Astrocyte of the cerebellum (primary cell): ENCODE results near the gene BTNL2.
"Not testable (repeated sequence)": the region's sequence is repeated elsewhere in the genome, so short reads cannot be mapped to it uniquely, and the experiment has no call there.

ENCODE experiments used
- DNase-seq: peaks from one replicate; pipeline ENCODE4 v3.0.0-alpha.2; 2011; ENCODE audit warnings: low read depth
- H3K4me3 ChIP-seq: 2 replicates; pipeline ENCODE4 v1.5.1; 2011; ENCODE audit warnings: mild to moderate bottlenecking, low read depth, low read length, moderate library complexity
- CTCF ChIP-seq: IDR thresholded peaks from 2 replicates; pipeline ENCODE4 v1.5.1; 2012; ENCODE audit warnings: low read length, low read depth, moderate library complexity, mild to moderate bottlenecking; ENCODE audit errors: missing control alignments
- in situ Hi-C: cut with HindIII; loops from 2 replicates; pipeline ENCODE4 v1.10.0; 2017; ENCODE audit warnings: low sequenced_read_pairs

The BTNL2 gene

DNA sequence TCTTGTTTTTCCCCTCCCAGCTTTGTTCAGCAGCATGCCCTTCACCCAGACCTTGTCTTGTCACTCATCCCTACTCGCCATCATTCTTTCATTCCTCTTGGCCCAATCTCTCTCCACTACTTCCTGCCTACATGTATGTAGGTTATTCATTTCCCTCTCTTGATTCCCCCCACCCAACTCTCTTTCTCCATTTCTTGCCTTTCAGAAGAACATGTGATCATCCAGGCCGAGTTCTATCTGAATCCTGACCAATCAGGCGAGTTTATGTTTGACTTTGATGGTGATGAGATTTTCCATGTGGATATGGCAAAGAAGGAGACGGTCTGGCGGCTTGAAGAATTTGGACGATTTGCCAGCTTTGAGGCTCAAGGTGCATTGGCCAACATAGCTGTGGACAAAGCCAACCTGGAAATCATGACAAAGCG lies 35.3 kb upstream of the BTNL2 start:
- in situ Hi-C loops = no loop called here

GRCh38 chr6:32439602-32440214 lies 32.7 kb upstream of the BTNL2 start, which contains the start of gene HLA-DRA:
Gene HLA-DRA (plus strand): TSS chr6:32439887. CDS start chr6:32439951, 64 bp downstream.
- in situ Hi-C loops = loop anchor here (5.0 kb wide), 1 partner anchor 303 kb away; the partner anchor contains the start of gene HLA-DQA2
- no peak within 1 kb of the TSS for H3K4me3 ChIP-seq
- DNase-seq = peak; percentile 31
- TF ChIP-seq CTCF = no peak

More for the DNA sequence above, 35.3 kb upstream of the BTNL2 start:
- no peak for TF ChIP-seq CTCF
- DNase-seq = no peak
- no peak overlapping the region for H3K4me3 ChIP-seq

DNA sequence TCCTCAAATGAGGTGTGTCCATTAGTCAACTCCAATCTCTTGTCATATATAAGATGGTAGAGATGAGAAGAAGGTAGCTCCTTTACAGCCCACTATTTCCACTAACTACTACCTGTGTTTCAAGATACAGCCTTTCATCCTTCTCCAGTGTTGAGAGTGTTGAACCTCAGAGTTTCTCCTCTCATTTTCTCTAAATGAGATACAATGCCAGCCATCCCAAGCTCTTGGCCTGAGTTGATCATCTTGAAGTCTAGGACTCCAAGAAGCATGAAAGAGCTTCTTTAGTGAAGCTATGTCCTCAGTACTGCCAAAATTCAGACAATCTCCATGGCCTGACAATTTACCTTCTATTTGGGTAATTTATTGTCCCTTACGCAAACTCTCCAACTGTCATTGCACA lies 32.2 kb upstream of the BTNL2 start:
- no peak overlapping the region for H3K4me3 ChIP-seq
- TF ChIP-seq CTCF = no peak
- no peak for DNase-seq
- in situ Hi-C loops = loop anchor here (5.0 kb wide), 1 partner anchor 303 kb away; the partner anchor contains the start of gene HLA-DQA2

GRCh38 chr6:32436995-32437836 lies 30.2 kb upstream of the BTNL2 start:
- in situ Hi-C loops = loop anchor here (5.0 kb wide), 1 partner anchor 305 kb away; the partner anchor contains the start of gene HLA-DQA2
- no peak for DNase-seq
- no peak overlapping the region for H3K4me3 ChIP-seq
- no peak for TF ChIP-seq CTCF

DNA sequence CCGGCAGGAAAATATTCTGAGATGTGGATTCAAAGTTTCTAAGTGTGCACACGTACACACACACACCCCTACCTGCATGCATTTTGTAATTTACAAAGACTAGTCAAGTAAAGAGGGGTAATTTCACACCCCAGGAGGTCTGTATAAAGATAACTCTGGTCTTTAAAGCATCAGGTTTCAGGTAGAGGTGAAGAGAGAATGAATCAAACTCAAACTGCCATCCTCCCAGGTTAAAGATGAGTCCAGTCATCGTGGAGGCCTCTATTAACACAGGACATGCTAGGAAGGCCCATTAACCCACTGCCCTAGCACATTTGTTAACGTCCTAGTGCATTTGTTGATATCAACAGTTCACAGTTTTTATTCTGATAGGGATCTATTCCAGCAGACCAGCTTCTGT lies 29.2 kb upstream of the BTNL2 start:
- TF ChIP-seq CTCF = no peak
- in situ Hi-C loops = loop anchor here (5.0 kb wide), 1 partner anchor 306 kb away; the partner anchor contains the start of gene HLA-DQA2
- DNase-seq = no peak

DNA sequence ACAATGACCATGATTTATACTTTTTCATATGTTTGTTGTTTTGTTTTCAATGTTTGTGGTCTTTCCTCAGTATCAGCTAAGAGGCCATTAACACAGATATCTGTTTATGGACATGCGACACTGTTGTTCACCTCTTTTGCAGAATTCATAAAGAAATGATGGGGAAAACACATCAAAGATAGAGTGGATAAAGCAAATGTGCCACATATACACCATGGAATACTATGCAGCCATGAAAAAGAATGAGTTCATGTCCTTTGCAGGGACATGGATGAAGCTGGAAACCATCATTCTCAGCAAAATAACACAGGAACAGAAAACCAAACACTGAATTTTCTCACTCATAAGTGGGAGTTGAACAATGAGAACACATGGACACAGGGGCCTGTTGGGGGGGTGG lies 27.0 kb upstream of the BTNL2 start:
- H3K4me3 ChIP-seq, DNase-seq, in situ Hi-C loops: not testable (repeated sequence)

More for the DNA sequence above, 29.2 kb upstream of the BTNL2 start:
- no peak overlapping the region for H3K4me3 ChIP-seq
